Vagina (tissue), 2 donors: Measurements from ENCODE around the gene ADGRG3. TPM values are rescaled to one million over a fixed set of nuclear protein-coding genes. Genes with fewer than 3 reads are reported as not detected.

Experiments
- DNase-seq, 2 donors: peaks; one replicate each; pipeline ENCODE4 v3.0.0-alpha.2; 2017; ENCODE audit errors: extremely low spot score in 2 of 2
- H3K27ac ChIP-seq: fragments of 200-600 bp; sonication (generic); one replicate; pipeline ENCODE4 v1.5.1; 2019
- H3K27me3 ChIP-seq: fragments of 200-600 bp; sonication (generic); one replicate; pipeline ENCODE4 v1.5.1; 2019
- H3K36me3 ChIP-seq, 2 donors: fragments of 200-600 bp; sonication (generic); one replicate each; pipeline ENCODE4 v1.5.1; 2017 to 2019
- H3K4me1 ChIP-seq: fragments of 200-600 bp; sonication (generic); one replicate; pipeline ENCODE4 v1.5.1; 2019
- H3K4me3 ChIP-seq, 2 donors: fragments of 200-600 bp; sonication (generic); 1 replicate in 1 of 2; 2 replicates in 1 of 2; pipeline ENCODE4 v1.5.1; 2016 to 2019
- H3K9me3 ChIP-seq: fragments of 200-600 bp; sonication (generic); one replicate; pipeline ENCODE4 v1.5.1; 2019
- POLR2A ChIP-seq, 2 donors: fragments of 450-650 bp; IDR thresholded peaks; one replicate each; pipeline ENCODE4 v1.6.1; 2017; ENCODE audit warnings: antibody characterized with exemption in 2 of 2, mild to moderate bottlenecking in 2 of 2, moderate library complexity in 2 of 2
- POLR2AphosphoS5 ChIP-seq, 2 donors: sonication (generic); formaldehyde crosslinking; IDR thresholded peaks; one replicate each; pipeline ENCODE4 v1.9.0; 2017; ENCODE audit warnings: antibody characterized with exemption in 2 of 2, mild to moderate bottlenecking in 2 of 2, low read depth in 1 of 2; ENCODE audit not compliant: insufficient read depth in 1 of 2
- intact Hi-C: fragments of 100-400 bp; cut with DNase I; formaldehyde crosslinking; loops from one replicate; pipeline ENCODE4 v1.15.1; 2023
- total RNA-seq: library from RNA; depleted of rRNA; stranded (reverse); fragments of >200 nt; gene quantifications from one replicate; pipeline ENCODE4 v1.2.3, GENCODE V29; 2016
- TF ChIP-seq, protein P1 (sequence below), 3 experiments: fragments of 450-650 bp in 2 of 3; fragments of 200-600 bp in 1 of 3; sonication (generic) in 1 of 3; IDR thresholded peaks; one replicate each; pipeline ENCODE4 v1.5.1; 2017 to 2019; ENCODE audit warnings: antibody characterized with exemption in 3 of 3, mild to moderate bottlenecking in 2 of 3, moderate library complexity in 2 of 3

Gene ADGRG3
- total RNA-seq, 1 donor from 2014 or later = 10.3 TPM

DNA sequence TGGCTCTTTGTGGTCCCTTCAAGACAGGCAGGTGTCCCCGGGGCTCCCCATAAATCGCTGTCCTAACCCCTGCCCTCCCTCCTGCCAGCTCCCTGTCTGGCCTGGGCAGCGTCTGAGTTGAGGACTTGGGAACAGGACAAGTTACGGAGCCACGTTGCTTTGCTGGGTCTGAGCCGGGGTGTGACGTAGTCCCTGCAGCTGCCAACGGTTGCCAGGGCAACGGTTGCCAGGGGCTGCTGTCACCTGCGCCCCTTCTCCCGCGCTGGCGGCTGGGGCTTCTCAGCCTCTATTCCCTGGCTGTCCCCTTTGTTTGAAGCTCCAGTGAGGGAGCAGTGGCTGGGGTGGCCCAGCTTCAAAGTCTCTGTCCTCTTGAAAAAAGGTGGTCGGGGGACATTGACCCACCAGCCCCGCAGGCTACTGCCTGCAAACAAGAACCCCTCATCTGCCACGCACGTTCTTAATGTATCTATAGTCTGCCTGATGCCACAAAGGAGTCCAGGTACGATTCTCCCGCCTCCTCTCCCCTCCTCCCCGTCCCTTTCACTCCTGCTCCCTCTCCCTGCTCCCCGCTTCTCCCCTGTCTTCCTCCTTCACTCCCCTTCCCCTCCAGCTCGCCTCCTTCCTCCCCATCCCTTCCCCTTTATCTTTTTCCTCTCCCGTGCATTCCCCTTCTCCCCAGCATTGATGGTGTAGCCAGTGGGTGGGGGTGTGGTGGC, 28.8 kb upstream of the ADGRG3 start:
- Histone ChIP-seq H3K27ac (peak overlapping the region; percentile 34), H3K27me3 (no peaks in the 10 kb centered on the region), H3K4me1 (peaks cover 56% of the 10 kb centered on the region), H3K36me3 (no peaks in the 10 kb centered on the region), H3K4me3 (no peak overlapping the region), H3K9me3 (no peaks in the 10 kb centered on the region)
- TF ChIP-seq, protein P1, sequence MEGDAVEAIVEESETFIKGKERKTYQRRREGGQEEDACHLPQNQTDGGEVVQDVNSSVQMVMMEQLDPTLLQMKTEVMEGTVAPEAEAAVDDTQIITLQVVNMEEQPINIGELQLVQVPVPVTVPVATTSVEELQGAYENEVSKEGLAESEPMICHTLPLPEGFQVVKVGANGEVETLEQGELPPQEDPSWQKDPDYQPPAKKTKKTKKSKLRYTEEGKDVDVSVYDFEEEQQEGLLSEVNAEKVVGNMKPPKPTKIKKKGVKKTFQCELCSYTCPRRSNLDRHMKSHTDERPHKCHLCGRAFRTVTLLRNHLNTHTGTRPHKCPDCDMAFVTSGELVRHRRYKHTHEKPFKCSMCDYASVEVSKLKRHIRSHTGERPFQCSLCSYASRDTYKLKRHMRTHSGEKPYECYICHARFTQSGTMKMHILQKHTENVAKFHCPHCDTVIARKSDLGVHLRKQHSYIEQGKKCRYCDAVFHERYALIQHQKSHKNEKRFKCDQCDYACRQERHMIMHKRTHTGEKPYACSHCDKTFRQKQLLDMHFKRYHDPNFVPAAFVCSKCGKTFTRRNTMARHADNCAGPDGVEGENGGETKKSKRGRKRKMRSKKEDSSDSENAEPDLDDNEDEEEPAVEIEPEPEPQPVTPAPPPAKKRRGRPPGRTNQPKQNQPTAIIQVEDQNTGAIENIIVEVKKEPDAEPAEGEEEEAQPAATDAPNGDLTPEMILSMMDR (IDR thresholded peaks at IDR 0.05) = no peak
- TF ChIP-seq POLR2A (IDR thresholded peaks at IDR 0.05) (no peak), POLR2AphosphoS5 (IDR thresholded peaks at IDR 0.05; ENCODE audit: insufficient read depth in 1 of 2, low read depth in 1 of 2) (no peak)
- intact Hi-C loops = no loop called here
- no peak for DNase-seq

DNA sequence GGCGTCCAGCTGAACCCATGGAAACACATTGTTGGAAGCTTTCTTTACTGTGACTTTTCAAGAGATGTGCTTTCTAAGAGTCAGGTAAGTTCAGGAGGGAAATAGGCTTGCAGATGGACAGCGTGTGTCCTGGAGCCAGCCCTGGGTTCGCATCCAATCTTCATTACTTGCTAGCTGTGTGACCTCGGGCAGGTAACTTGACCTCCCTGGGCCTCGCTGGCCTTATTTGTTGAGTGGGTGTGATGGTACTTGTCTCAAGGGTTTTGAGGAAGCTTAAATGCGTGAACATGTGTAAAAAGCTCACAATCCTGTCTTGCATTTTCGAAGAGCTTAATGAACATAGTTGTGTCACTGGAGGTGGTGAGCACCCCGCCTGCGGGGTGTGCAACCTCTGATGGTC, 27.9 kb upstream of the ADGRG3 start:
- peaks cover 53% of the 10 kb centered on the region for H3K4me1 ChIP-seq

DNA sequence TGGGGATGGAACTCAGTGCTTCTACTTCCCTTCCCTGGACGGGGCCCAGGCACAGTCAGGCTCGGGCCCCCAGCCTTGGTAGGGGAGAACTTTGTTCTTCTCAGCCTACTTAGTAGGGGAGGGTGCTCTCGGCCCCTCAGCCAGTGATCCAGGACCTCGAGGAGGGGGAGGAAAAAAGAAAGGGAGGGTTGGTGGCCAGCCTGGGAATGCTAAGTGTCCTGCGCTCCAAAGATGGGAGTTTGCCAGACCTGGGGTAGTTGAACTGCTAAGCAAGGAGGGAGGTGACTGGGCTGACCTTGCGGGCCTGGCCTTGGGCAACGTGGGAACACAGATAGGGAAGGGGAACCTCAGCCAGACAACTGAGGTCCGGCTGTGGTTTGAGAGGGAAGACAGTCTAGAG, 27.5 kb upstream of the ADGRG3 start:
- no peak for DNase-seq
- no peak overlapping the region for H3K4me3 ChIP-seq
- H3K4me1 ChIP-seq = peaks cover 53% of the 10 kb centered on the region
- H3K9me3 ChIP-seq = no peaks in the 10 kb centered on the region
- intact Hi-C loops = no loop called here
- no peaks in the 10 kb centered on the region for H3K36me3 ChIP-seq
- TF ChIP-seq POLR2A (IDR thresholded peaks at IDR 0.05) (no peak), POLR2AphosphoS5 (IDR thresholded peaks at IDR 0.05; ENCODE audit: insufficient read depth in 1 of 2, low read depth in 1 of 2) (no peak)
- TF ChIP-seq, protein P1 (IDR thresholded peaks at IDR 0.05) = no peak
- H3K27me3 ChIP-seq = no peaks in the 10 kb centered on the region
- no peak overlapping the region for H3K27ac ChIP-seq

More for the DNA sequence above, 27.9 kb upstream of the ADGRG3 start:
- Histone ChIP-seq H3K36me3 (no peaks in the 10 kb centered on the region), H3K27ac (no peak overlapping the region), H3K27me3 (no peaks in the 10 kb centered on the region), H3K9me3 (no peaks in the 10 kb centered on the region), H3K4me3 (no peak overlapping the region)
- TF ChIP-seq POLR2A (IDR thresholded peaks at IDR 0.05) = no peak
- DNase-seq = no peak
- intact Hi-C loops = no loop called here

DNA sequence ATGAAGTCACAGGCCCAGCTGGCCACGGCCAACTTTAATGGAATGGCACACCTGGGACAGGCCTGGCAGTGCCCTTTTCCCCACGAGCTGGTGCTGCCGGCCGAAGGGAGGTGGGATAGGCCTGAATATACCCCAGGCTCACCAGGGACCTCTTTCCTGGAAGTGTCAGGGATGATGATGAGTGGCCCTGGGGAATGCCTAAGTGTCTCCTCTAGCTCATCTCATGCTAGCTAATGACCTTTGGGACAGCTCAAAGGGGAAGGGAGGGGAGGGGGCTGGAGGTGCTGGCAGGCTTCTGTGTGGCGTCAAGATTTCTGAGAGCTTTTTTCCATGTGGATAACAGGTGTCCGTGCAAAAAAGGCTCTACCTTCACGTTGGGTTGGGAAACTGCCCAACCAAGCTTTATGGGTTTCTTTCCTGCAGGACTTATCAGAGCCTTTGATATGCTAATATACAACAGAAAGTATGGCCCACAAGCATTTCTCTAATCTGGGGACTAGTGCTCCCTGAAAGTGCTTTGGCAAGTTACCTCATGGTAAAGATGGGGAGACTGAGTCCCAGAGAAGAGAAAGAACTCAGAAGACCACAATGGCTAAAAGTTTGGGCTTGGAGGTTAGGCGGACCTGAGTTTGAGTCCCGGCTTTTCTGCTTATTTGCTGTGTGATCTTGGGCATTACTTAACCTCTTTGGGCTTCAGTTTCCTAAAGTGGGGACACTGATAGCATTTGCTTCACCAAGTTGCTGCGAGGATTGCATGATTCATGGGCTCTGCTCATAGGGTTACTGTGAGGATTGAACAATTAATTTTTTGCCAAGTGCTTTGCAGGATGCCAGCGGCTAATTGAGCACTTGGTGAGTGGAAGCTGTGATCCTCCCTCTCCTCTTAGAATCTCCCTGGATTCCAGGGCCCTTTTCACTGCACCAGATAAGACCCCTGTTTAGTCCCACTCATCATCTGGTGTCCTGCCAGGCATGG, 25.7 kb upstream of the ADGRG3 start:
- H3K27ac ChIP-seq = no peak overlapping the region
- H3K4me1 ChIP-seq = peaks cover 52% of the 10 kb centered on the region
- H3K27me3 ChIP-seq = no peaks in the 10 kb centered on the region
- H3K36me3 ChIP-seq = no peaks in the 10 kb centered on the region
- H3K9me3 ChIP-seq = no peaks in the 10 kb centered on the region
- intact Hi-C loops = no loop called here
- no peak for DNase-seq
- no peak for TF ChIP-seq POLR2A (IDR thresholded peaks at IDR 0.05)
- no peak for TF ChIP-seq POLR2AphosphoS5 (IDR thresholded peaks at IDR 0.05; ENCODE audit: insufficient read depth in 1 of 2, low read depth in 1 of 2)
- TF ChIP-seq, protein P1 (IDR thresholded peaks at IDR 0.05) = no peak
- H3K4me3 ChIP-seq = no peak overlapping the region

DNA sequence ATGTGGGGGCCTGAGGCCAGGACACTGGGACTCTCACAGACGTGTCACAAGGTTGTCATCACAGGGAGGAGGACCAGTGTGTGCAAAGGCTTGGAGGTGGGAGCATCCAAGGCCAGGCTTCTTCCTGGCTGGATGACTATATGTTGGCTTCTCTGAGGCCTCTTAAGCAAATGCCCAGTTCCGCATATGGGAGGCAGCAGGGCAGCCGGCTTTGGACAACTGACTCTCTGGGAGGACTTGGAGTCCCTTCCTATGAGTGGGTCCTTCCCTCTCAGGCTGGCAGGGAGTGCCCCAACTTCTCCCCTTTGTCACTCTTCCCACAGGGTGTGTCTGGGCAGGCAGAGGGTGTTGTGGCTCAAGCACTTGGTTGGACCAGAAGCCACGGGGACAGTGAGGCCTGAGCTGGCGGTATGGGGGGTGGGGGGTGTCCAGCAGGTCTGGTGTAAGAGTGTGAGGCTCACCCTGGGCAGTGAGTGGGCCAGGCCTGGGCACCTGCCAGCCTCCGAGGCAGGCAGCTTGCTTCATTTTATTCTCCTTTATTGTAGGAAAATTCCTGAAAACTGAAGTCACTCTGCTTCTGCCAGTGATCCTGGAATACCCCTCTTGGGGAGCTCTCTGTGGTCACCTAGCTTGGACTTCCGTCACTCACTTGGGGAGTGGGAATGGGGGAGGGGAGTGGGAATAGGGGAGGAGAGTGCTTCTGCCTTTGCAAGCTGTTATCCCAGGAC, 24.8 kb upstream of the ADGRG3 start:
- TF ChIP-seq, protein P1 (IDR thresholded peaks at IDR 0.05) = no peak
- TF ChIP-seq POLR2AphosphoS5 (IDR thresholded peaks at IDR 0.05; ENCODE audit: insufficient read depth in 1 of 2, low read depth in 1 of 2) (no peak), POLR2A (IDR thresholded peaks at IDR 0.05) (no peak)
- Histone ChIP-seq H3K36me3 (no peaks in the 10 kb centered on the region), H3K4me1 (peaks cover 50% of the 10 kb centered on the region), H3K4me3 (no peak overlapping the region), H3K9me3 (no peaks in the 10 kb centered on the region), H3K27me3 (no peaks in the 10 kb centered on the region), H3K27ac (no peak overlapping the region)
- intact Hi-C loops = no loop called here
- no peak for DNase-seq
